Measurements from ENCODE around the gene ATAT1.
"Not testable (repeated sequence)": the region's sequence is repeated elsewhere in the genome, so short reads cannot be mapped to it uniquely, and the experiment has no call there.

The ATAT1 gene

GRCh38 chr6:30654798-30655742, 28.4 kb downstream of the ATAT1 start:
- no peak for DNase-seq

GRCh38 chr6:30655743-30656094, 29.0 kb downstream of the ATAT1 start:
- DNase-seq: no peak

- DNase-seq: no peak
These were observed 29.8 kb downstream of the ATAT1 start for GRCh38 chr6:30656513-30656912.

DNA sequence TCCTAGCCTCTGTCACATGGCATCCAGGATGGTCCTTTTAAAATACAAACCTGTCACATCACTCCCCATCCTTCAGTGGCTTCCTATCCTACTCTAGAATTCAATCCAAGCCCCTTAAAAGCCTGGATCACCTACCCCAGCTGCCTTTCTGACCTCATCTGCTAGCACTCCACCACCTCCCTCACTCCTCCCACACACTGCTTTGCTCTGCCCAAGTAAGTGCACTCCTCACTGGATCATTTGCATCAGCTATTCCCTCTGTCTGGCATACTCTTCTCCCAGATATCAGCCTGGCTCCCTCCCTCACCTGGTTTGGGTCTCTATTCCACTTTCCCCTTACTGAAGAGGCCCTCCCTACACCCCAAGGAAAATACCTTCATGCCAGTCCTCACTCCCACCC, 30.8 kb downstream of the ATAT1 start:
- no peak for DNase-seq

GRCh38 chr6:30657922-30658321, 31.2 kb downstream of the ATAT1 start:
- DNase-seq: not testable (repeated sequence)

GRCh38 chr6:30664994-30665767, 38.5 kb downstream of the ATAT1 start:
- DNase-seq: no peak

DNA sequence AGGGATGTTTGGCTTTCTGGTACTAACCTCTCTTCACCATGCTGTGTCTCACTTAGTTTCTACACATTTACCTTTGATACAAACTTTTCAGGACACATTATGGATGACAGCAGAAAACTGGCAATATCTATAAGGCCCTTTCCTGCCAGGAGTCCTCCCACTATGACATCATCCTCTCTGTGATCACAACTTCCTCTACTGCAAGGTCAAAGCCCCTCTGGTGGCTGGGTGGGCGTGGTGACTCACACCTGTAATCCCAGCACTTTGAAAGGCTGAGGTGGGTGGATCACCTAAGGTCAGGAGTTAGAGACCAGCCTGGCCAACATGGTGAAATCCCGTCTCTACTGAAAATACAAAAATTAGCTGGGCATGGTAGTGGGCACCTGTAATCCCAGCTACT, 39.6 kb downstream of the ATAT1 start:
- DNase-seq: not testable (repeated sequence)

- DNase-seq: no peak
These were observed 44.3 kb downstream of the ATAT1 start for GRCh38 chr6:30670760-30671527.

DNA sequence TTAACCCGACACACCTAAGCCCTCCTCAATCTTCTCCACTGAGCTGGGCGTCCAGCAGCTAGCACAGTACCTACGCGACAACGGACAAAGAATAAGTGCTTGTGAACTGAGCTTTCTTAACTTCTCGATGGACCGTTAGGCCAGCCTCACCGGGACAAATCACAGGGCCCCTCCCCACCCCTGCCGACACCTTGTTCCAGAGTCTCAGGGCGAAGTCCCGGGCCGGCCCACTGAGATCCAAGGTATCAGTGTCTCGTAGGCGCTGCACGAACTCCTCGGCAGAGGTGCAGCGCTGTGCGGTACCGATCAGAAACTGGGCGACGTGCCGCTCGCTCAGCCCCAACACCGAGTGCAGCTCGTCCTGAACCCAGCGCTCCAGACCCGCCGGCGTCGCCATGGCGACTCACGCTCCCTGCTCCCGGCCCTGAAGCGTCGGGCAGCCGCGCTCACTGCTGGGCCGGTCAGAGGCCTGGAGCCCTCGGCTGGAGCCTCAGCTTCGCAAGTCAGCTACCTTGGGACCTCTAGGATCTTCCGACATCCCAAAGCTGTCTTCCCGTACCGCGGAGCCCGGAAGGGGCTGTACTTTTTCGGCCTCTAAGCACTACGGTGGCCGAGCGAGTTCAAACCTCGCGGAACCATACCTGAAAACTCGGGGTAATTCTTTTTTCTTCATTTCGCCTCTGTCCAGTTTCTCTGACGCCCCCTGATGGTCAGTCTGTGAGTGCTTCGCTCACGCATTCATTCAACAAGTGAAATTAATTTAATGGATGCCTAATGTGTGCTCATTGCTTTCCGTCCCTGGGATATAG, 46.0 kb downstream of the ATAT1 start, which contains the start of gene DHX16:
TSS of gene DHX16 (minus strand) at position 562 of the 809 bp plus-strand sequence. CDS start at position 397, 165 bp downstream.
- peak; percentile 94 for DNase-seq

DNA sequence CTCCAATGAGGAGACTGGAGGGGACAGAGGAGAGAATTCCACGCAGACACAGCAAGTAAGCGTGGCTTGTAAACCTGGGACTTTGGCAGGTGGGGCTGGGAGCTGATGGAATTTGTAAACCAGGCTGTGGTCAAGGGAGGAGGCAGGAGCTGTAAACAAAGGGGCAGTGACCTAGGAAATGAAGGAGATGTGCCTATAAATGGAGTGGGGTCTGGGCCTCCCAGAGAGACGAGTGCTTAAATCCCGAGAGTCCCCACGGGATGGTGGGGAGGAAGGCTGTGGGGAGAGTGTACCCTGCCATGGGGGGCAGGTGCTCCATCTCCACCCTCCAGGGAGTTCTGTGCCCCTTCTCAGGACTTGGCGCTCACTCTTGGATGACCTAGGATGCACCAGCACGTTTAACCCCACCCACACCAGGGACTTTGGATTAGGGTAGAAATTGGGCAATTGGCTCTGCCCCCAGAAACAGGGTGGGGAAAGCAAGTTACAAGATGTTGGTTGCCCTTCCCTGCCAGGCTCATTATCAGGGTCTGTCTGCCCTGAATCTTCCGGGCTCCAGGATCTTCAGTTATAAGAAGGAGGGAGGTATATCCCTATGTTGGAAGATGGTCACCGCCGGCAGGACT, 50.1 kb downstream of the ATAT1 start:
- no peak for DNase-seq

DNA sequence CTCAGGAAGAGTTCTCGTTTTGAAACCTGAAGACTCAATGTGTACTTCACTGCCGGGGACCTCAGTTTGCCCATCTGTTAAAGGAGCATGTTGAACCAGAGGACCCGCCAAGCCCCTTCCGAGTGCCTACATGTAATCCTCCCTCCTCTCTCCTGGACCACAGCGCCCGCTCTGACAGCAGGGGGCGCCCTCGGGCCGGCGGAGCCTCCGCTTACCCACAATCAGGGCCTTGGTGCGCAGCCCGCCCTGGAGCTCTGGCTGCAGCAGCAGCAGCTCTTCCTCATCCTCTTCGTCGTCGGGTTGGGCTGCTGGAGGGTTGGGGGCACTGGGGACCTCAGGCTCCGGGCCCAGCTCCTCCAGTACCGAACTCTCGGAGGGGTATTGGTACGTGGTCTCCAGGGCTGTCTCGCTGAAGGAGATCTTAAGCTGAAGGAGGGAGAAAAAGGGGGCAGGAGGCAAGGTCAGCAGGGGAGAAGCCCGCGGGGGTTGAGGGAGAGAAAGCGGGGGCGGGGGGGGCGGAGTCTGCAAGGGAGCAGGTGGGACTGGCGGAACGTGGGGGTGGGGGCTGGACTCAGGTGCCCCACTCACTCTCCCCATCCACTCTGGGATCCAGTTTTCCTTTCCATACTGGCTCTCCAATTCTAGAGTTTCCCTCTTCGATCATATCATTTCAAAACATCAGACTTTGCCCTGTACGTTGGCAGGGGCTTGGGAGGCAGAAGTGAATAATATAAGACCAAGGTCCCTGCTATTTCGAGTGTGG, 52.5 kb downstream of the ATAT1 start:
- DNase-seq: peak; percentile 93

DNA sequence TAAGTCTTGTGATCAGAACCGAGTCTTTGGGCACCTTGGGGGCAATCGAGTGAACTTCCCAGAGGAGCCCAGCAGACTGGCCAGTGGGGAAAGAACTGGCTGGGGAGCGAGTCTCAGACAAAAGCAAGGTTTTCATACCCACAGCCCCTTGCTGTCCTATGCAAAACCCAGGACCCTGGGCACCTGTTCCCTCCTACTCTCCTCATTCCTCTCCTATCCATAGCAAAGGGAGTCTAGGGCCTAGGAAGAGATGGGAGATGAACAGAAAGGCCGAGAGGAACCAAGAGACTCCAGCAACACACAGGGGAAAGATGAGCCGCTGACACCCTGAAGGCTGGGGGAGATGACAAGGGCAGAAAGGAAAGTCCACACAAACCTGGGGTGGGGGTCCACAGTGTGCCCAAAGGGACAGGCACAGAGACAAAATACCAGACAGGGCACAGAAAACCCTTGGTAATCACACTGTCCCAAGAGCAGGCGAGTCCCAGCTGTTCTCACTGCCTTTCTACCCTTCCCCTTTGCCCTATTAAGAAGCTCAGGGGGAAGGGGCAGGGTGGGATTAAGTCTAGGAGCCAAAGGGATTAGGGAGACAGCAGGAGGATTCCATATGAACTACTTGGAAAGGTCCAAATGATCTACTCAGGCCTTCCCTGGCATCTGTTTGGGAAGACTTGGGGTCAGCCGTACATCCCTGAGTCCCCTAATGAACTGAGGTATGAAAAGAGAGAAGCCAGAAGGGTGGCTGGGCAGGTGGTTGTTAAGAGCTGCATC, 53.3 kb downstream of the ATAT1 start:
- DNase-seq: no peak

- DNase-seq: no peak
These were observed 55.1 kb downstream of the ATAT1 start for GRCh38 chr6:30681766-30682142.

DNA sequence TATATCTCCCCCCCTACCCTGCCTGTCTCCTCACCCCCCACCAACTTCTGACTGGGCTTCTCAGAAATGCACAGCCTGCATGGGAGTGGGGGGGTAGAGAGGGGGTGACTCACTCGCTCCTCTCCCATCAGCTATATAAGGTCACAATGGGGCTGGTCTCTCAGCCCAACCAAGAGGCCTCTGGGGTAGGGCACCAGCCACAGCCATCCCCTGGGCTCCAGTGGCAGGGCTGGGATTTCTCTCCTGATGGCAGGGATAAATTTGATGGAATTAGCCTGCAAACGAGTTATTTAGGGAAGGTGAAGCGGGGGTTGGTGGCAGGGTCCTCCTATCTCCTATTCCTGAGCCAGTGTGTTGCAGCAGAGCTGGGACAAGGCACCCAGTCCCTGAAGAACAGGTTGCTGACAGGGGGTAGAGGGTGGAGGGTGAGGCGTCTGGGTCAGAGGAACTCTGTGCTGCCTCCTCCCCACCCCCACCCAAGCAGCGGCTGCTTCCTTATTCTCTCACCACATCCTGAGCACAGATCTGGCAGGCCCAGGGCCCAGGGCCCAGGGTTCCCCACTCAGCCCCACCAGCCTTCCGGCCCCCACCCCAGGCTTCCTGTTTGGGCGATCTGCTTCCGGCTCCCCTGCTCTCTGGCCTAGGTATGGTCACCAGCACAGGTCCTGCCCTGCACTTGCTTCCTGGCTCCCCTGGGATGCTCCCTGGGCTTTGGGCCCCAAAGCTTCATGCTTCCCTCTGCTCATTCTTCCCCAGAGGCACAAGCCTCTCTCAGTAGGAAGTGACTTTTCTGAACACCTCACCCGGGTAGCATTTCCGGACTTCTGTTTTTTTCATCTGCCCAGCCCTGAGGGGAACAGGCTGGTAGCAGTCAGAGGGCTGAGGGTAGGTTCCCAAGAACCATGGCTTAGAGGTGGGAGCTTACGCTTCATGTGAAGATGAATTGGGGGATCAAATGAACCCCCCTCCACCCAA, 55.8 kb downstream of the ATAT1 start:
- peak; percentile 89 for DNase-seq

DNA sequence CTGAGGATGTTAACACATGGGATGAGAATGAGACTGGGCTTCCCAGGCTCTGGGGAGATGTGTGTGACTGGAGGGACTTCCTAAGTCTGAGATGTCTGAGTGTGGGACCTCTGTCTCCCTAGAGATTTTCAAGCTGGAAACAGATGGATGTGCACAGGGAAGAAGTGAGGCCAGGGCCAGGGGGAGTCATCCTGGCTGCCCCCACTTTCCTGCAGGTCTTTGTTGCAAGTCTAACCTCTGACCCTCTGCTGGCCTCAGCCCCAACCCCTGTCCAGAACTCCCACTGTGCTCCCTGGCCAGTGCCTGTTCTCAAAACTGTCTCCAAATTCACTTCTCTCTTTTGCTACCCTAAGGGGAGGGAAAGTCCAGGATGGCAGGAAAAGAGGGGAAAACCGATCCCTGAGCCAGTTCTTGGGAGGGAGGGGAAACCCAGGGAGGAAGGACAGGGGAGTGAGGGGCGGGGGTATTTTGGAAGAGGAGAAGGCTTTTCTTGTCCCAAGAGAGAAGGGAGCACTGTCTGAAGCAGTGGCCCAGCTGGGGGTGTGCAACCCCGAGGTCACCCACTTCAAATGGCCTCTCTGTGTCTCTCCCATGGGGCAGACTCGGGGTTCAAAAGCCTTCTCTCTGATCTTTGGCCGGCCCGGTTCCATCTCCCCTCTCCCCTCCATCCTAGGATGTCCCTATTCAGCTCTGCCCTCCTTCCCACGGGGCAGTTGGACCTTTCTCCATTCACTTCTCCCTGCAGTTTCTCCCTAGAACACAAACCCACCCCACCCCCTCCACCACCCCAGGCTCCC, 56.7 kb downstream of the ATAT1 start:
- DNase-seq: no peak

- DNase-seq: no peak
These were observed 57.3 kb downstream of the ATAT1 start for GRCh38 chr6:30683980-30684338.

- peak; percentile 56 for DNase-seq
These were observed 57.9 kb downstream of the ATAT1 start for GRCh38 chr6:30684386-30685156.

All from CD4-positive, alpha-beta T cell treated with Interleukin-12 subunit alpha and Interleukin-12 subunit beta, for 1 hour (primary cell).